ENCODE data around the gene SPEG.

GRCh38 chr2:219545295-219545942, 110.8 kb downstream of the SPEG start:
- TF ChIP-seq POLR2AphosphoS5 (IDR thresholded peaks at IDR 0.05; ENCODE audit: borderline replicate concordance, low read depth, low read length) (no peak), EZH2 (IDR thresholded peaks at IDR 0.05) (no peak)

Measured in SK-N-MC (cell line).